Measurements from ENCODE around the gene STK32C.

DNA sequence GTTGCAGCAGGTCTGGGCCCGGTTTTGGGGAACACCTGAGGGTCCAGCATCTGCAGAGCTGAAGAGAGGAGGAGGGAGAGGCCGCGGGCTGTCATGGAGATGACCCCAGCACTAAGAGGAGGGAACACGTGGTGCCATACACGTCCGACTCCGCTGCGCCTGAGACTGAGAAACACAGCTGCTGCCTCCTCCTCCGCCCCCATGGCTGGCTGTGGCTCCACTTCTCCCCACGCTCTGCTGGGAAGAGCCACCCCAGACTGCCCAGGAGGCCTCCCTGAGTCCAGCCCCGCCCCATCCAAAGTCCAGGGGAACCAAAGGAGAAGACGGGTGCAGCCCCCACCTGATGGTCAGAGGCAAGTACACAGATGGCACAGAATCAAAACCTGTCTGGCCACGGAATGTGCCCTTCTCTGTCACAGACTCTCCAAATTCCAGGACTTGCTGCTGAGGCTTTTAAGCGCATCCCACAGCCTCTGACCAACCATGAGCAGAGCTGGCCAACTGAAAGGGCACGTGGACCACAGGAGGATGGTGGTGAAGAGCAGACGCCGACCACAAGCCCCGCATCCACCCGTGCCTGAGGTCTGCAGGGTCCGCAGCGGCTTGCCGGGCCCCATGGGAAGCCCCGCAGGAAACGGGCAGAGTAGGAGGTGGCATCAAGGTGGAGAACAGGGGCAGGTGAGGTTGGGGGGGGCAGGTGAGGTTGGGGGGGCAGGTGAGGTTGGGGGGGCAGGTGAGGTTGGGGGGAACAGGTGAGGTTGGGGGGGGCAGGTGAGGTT lies 24.0 kb downstream of the STK32C start:
- no peak for TF ChIP-seq CTCF (IDR thresholded peaks at IDR 0.05)
- TF ChIP-seq POLR2A (IDR thresholded peaks at IDR 0.05): no peak

Measured in tibial nerve (tissue), 3 donors.